NCI-H1092 treated with DMSO at 0.1 percent for 48 hours (cell line): ENCODE results near the gene BAIAP2L1.
A peak's percentile ranks its signal among the peaks of the same experiment; 100 is the strongest.
"Not testable (repeated sequence)": the region's sequence is repeated elsewhere in the genome, so short reads cannot be mapped to it uniquely, and the experiment has no call there.

Source experiments
- DNase-seq: peaks from one replicate; lab custom pipeline; 2025; lab: John Stamatoyannopoulos, UW

BAIAP2L1 gene

GRCh38 chr7:98319176-98319575 lies 81.7 kb downstream of the BAIAP2L1 start:
- no peak for DNase-seq

- DNase-seq = no peak
These were observed 83.4 kb downstream of the BAIAP2L1 start for GRCh38 chr7:98317366-98318040.

GRCh38 chr7:98315994-98316527 lies 84.8 kb downstream of the BAIAP2L1 start:
- DNase-seq = not testable (repeated sequence)

- DNase-seq = no peak
These were observed 85.4 kb downstream of the BAIAP2L1 start for GRCh38 chr7:98315318-98315993.

- DNase-seq = no peak
These were observed 86.4 kb downstream of the BAIAP2L1 start for GRCh38 chr7:98314469-98314868.

GRCh38 chr7:98312201-98312600 lies 88.7 kb downstream of the BAIAP2L1 start:
- no peak for DNase-seq

- DNase-seq = no peak
These were observed 91.3 kb downstream of the BAIAP2L1 start for GRCh38 chr7:98309566-98309965.

- DNase-seq = no peak
These were observed 92.9 kb downstream of the BAIAP2L1 start for GRCh38 chr7:98307971-98308466.

- no peak for DNase-seq
These were observed 94.8 kb downstream of the BAIAP2L1 start for GRCh38 chr7:98305951-98306535.

GRCh38 chr7:98303906-98304305 lies 97.0 kb downstream of the BAIAP2L1 start:
- DNase-seq = no peak

- no peak for DNase-seq
These were observed 97.6 kb downstream of the BAIAP2L1 start for GRCh38 chr7:98303176-98303865.

- DNase-seq = no peak
These were observed 99.0 kb downstream of the BAIAP2L1 start for GRCh38 chr7:98301693-98302470.

GRCh38 chr7:98300595-98301372 lies 100.1 kb downstream of the BAIAP2L1 start:
- no peak for DNase-seq

- no peak for DNase-seq
These were observed 103.1 kb downstream of the BAIAP2L1 start for GRCh38 chr7:98297626-98298286.

GRCh38 chr7:98296833-98297232 lies 104.1 kb downstream of the BAIAP2L1 start:
- no peak for DNase-seq

GRCh38 chr7:98295467-98296192 lies 105.3 kb downstream of the BAIAP2L1 start:
- no peak for DNase-seq

GRCh38 chr7:98294798-98295382 lies 106.0 kb downstream of the BAIAP2L1 start:
- DNase-seq = peak; percentile 45

GRCh38 chr7:98294326-98294725 lies 106.6 kb downstream of the BAIAP2L1 start:
- DNase-seq = no peak

GRCh38 chr7:98293746-98294145 lies 107.1 kb downstream of the BAIAP2L1 start:
- no peak for DNase-seq
